ENCODE results near the gene TBL1XR1.

DNA sequence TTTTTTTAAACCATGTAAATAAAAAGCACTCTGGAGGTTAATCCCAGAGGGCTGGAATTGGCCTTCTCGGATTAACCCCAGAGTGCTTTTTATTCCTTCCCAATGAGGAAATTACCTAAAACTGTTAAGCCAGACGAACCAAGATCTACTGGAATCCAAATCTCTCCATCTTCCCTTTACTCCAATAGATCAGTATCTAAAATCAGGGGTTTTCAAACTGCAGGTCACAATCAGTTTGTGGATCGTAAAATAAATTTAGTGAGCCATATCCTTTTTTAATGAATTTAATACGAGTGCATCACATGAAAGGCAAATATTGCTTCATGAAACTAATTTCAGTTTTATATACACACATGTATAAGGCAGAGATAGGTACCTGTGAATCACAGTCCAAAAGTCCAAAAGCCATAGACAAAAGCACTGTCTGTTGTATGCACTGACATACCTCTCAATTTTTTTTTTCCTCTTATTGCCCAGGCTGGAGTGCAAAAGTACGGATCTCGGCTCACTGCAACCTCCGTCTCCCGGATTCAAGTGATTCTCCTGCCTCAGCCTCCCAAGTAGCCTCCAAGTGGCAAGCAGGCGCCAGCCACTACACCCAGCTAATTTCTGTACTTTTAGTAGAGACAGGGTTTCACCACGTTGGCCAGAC lies 61.3 kb downstream of the TBL1XR1 start:
- TF ChIP-seq, protein P1, sequence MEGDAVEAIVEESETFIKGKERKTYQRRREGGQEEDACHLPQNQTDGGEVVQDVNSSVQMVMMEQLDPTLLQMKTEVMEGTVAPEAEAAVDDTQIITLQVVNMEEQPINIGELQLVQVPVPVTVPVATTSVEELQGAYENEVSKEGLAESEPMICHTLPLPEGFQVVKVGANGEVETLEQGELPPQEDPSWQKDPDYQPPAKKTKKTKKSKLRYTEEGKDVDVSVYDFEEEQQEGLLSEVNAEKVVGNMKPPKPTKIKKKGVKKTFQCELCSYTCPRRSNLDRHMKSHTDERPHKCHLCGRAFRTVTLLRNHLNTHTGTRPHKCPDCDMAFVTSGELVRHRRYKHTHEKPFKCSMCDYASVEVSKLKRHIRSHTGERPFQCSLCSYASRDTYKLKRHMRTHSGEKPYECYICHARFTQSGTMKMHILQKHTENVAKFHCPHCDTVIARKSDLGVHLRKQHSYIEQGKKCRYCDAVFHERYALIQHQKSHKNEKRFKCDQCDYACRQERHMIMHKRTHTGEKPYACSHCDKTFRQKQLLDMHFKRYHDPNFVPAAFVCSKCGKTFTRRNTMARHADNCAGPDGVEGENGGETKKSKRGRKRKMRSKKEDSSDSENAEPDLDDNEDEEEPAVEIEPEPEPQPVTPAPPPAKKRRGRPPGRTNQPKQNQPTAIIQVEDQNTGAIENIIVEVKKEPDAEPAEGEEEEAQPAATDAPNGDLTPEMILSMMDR (IDR thresholded peaks at IDR 0.05), result no peak
- TF ChIP-seq EZH2 (IDR thresholded peaks at IDR 0.05), result no peak

All from neural progenitor cell (in vitro differentiated cells).